K562 (cell line): ENCODE results near the gene LIFR. TPM values are rescaled to one million over a fixed set of nuclear protein-coding genes. Genes with fewer than 3 reads are reported as not detected.

Source experiments
- PHB2 ChIP-seq: fragments of 450-650 bp; IDR thresholded peaks from 2 replicates; pipeline ENCODE4 v1.6.1; 2017; ENCODE audit warnings: low read depth
- RBM14 ChIP-seq: fragments of 200-400 bp; formaldehyde crosslinking; IDR thresholded peaks from 2 replicates; pipeline ENCODE4 v1.6.1; 2018; ENCODE audit warnings: low read depth, mild to moderate bottlenecking, low read length, moderate library complexity, borderline replicate concordance; ENCODE audit not compliant: insufficient read depth
- RREB1 ChIP-seq: fragments of 250-450 bp; sonication (Bioruptor Pico); IDR thresholded peaks from 2 replicates; pipeline ENCODE4 v1.4.0; 2020
- ZNF407 ChIP-seq: fragments of 450-650 bp; IDR thresholded peaks from 2 replicates; pipeline ENCODE4 v1.6.1; 2016; ENCODE audit warnings: low read depth
- polyA plus RNA-seq, 8 experiments: library from polyadenylated mRNA; depleted of rRNA in 4 of 8; stranded (reverse) in 5 of 8; unstranded in 3 of 8; fragments of >200 nt; fragmentation: Nextera tagmentation in 2 of 8; fragmentation: Illumina TruSeq in 1 of 8; extraction: Ambion mirVana in 2 of 8; extraction: Trizol in 1 of 8; gene quantifications; 2 replicates each; pipeline versions ENCODE4 v1.2.1 to v1.2.3, GENCODE V29; 2011 to 2014; ENCODE audit warnings: inconsistent platforms in 1 of 8, missing spikeins in 1 of 8
- total RNA-seq, 7 experiments: library from RNA; depleted of rRNA in 6 of 7; stranded (reverse); fragments of >200 nt in 6 of 7; fragmentation: Illumina TruSeq in 2 of 7; extraction: Trizol in 2 of 7; gene quantifications; 2 replicates each; pipeline versions ENCODE4 v1.2.1 to v1.2.3, GENCODE V29; 2011 to 2021; ENCODE audit warnings: low replicate concordance in 1 of 7
- TF ChIP-seq, protein P1 (sequence below): sonication (generic); formaldehyde crosslinking; IDR thresholded peaks from 2 replicates; pipeline ENCODE4 v1.8.0; 2022; ENCODE audit warnings: mild to moderate bottlenecking, missing genetic modification reagents

Gene LIFR
- total and polyA plus RNA-seq, 9 of the 15 experiments (the other 6 are each of a cell fraction or from before 2014, with no cell fraction given) = 0.43 to 5.7 (median 3.3) TPM

- TF ChIP-seq ZNF407 (no peak), RREB1 (CRISPR knock-in tag) (no peak), PHB2 (no peak), RBM14 (no peak)
- TF ChIP-seq, protein P1, sequence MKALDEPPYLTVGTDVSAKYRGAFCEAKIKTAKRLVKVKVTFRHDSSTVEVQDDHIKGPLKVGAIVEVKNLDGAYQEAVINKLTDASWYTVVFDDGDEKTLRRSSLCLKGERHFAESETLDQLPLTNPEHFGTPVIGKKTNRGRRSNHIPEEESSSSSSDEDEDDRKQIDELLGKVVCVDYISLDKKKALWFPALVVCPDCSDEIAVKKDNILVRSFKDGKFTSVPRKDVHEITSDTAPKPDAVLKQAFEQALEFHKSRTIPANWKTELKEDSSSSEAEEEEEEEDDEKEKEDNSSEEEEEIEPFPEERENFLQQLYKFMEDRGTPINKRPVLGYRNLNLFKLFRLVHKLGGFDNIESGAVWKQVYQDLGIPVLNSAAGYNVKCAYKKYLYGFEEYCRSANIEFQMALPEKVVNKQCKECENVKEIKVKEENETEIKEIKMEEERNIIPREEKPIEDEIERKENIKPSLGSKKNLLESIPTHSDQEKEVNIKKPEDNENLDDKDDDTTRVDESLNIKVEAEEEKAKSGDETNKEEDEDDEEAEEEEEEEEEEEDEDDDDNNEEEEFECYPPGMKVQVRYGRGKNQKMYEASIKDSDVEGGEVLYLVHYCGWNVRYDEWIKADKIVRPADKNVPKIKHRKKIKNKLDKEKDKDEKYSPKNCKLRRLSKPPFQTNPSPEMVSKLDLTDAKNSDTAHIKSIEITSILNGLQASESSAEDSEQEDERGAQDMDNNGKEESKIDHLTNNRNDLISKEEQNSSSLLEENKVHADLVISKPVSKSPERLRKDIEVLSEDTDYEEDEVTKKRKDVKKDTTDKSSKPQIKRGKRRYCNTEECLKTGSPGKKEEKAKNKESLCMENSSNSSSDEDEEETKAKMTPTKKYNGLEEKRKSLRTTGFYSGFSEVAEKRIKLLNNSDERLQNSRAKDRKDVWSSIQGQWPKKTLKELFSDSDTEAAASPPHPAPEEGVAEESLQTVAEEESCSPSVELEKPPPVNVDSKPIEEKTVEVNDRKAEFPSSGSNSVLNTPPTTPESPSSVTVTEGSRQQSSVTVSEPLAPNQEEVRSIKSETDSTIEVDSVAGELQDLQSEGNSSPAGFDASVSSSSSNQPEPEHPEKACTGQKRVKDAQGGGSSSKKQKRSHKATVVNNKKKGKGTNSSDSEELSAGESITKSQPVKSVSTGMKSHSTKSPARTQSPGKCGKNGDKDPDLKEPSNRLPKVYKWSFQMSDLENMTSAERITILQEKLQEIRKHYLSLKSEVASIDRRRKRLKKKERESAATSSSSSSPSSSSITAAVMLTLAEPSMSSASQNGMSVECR (CRISPR knock-in tag) = no peak
- TF ChIP-seq, all 486 proteins: peak for 0
Observed at GRCh38 chr5:38543074-38543473, 13.4 kb downstream of the LIFR start (continued).
